ENCODE measurements around the gene DGKQ. TPM values are rescaled to one million over a fixed set of nuclear protein-coding genes. Genes with fewer than 3 reads are reported as not detected.

Gene DGKQ
- total RNA-seq, 1 experiment from 2014 or later = 12.2 TPM

DNA sequence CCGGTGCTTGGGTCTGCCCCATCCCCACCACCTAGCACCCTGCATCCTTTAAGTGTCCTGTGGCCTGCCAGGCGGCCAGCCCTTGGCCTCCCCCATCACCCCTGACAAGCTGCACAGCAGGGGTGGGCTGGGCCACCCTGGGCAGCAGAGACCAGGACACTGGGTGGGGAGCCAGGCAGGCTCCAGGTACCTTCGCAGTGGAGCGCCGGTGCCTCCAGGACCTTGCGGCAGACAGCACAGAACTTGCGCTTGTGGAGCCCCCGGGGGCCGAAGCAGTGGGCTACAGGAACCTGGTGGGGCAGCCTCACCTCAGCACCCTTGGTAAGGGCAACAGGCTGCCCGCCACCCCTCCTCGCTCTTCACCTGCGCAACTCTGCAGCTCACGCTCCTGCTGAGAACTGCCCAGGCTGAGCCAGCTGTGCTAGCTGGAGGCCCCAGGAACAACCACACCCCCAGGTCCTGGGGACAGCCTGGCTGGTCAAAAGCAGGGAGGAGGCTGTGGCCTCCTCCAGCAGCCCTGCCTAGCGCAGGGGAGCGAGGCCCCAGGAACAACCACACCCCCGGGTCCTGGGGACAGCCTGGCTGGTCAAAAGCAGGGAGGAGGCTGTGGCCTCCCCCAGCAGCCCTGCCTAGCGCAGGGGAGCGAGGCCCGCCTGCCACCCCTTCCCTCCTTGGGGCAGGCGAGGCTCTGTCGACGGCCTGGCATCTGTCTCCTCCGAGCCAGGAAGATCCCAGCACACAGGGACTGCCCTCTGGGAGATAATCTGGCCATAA is 4.6 kb downstream of the DGKQ start:
- ATAC-seq (no peak), DNase-seq (ENCODE audit: low read depth, low spot score) (no peak)
- Histone ChIP-seq H3K27ac (ENCODE audit: low read length) (no peak overlapping the region), H3K27me3 (ENCODE audit: control insufficient read depth, insufficient read depth, low read length) (no peaks in the 10 kb centered on the region), H3K4me1 (ENCODE audit: control insufficient read depth, insufficient read depth, low read length) (peaks cover 6% of the 10 kb centered on the region; the same call in 1 of the 2 replicates), H3K36me3 (ENCODE audit: control insufficient read depth, insufficient read depth, low read length) (no peaks in the 10 kb centered on the region), H3K9me3 (ENCODE audit: control insufficient read depth, insufficient read depth, low read depth, low read length) (no peaks in the 10 kb centered on the region), H3K4me3 (ENCODE audit: low read depth in 2 of 2, low read length in 2 of 2) (no peak overlapping the region)
- no peak for TF ChIP-seq POLR2AphosphoS5 (IDR thresholded peaks at IDR 0.05; ENCODE audit: low read depth, low read length)
- TF ChIP-seq TCF7L2 (IDR thresholded peaks at IDR 0.05; ENCODE audit: low read depth, low read length) = no peak
- TF ChIP-seq, protein P1, sequence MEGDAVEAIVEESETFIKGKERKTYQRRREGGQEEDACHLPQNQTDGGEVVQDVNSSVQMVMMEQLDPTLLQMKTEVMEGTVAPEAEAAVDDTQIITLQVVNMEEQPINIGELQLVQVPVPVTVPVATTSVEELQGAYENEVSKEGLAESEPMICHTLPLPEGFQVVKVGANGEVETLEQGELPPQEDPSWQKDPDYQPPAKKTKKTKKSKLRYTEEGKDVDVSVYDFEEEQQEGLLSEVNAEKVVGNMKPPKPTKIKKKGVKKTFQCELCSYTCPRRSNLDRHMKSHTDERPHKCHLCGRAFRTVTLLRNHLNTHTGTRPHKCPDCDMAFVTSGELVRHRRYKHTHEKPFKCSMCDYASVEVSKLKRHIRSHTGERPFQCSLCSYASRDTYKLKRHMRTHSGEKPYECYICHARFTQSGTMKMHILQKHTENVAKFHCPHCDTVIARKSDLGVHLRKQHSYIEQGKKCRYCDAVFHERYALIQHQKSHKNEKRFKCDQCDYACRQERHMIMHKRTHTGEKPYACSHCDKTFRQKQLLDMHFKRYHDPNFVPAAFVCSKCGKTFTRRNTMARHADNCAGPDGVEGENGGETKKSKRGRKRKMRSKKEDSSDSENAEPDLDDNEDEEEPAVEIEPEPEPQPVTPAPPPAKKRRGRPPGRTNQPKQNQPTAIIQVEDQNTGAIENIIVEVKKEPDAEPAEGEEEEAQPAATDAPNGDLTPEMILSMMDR (IDR thresholded peaks at IDR 0.05) = no peak
- TF ChIP-seq, protein P2, sequence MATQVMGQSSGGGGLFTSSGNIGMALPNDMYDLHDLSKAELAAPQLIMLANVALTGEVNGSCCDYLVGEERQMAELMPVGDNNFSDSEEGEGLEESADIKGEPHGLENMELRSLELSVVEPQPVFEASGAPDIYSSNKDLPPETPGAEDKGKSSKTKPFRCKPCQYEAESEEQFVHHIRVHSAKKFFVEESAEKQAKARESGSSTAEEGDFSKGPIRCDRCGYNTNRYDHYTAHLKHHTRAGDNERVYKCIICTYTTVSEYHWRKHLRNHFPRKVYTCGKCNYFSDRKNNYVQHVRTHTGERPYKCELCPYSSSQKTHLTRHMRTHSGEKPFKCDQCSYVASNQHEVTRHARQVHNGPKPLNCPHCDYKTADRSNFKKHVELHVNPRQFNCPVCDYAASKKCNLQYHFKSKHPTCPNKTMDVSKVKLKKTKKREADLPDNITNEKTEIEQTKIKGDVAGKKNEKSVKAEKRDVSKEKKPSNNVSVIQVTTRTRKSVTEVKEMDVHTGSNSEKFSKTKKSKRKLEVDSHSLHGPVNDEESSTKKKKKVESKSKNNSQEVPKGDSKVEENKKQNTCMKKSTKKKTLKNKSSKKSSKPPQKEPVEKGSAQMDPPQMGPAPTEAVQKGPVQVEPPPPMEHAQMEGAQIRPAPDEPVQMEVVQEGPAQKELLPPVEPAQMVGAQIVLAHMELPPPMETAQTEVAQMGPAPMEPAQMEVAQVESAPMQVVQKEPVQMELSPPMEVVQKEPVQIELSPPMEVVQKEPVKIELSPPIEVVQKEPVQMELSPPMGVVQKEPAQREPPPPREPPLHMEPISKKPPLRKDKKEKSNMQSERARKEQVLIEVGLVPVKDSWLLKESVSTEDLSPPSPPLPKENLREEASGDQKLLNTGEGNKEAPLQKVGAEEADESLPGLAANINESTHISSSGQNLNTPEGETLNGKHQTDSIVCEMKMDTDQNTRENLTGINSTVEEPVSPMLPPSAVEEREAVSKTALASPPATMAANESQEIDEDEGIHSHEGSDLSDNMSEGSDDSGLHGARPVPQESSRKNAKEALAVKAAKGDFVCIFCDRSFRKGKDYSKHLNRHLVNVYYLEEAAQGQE (IDR thresholded peaks at IDR 0.05; ENCODE audit: insufficient read depth in 1 of 2, low read depth in 2 of 2, low read length in 1 of 2) = no peak
- TF ChIP-seq SIN3A (IDR thresholded peaks at IDR 0.05; ENCODE audit: borderline replicate concordance, insufficient read depth, low read depth, low read length) = no peak
- CTCF ChIA-PET = no interaction called here
- POLR2A ChIA-PET = no interaction called here
- BruUV-seq (replicated peaks) = no TSS peak
- in situ Hi-C loops (cut with HindIII; ENCODE audit: low pct_unique_long_range_greater_than_20kb, low sequenced_read_pairs) (no loop called here), intact Hi-C loops (cut with micrococcal nuclease; ENCODE audit: unreplicated experiment) (no loop called here)

DNA sequence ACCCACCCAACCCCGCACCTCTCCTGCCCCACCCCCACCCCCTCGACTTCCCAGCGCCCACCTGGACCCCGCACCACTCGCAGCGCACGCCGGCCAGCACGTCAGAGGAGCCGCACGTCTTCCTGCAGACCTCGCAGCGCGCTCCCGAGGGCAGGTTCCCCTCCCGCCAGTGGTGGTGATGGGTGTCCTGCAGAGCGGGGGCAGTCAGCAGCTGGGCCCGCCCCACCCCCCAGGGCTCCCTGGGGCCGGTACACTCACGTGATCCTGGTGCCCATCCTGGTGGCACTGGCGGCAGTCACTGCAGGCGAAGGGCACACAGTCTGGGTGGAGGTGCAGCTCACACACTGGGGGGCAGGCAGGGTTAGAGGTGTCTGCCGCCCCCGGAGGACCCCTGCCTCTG is 5.1 kb downstream of the DGKQ start:
- CTCF ChIA-PET = no interaction called here
- Histone ChIP-seq H3K27ac (ENCODE audit: low read length) (no peak overlapping the region), H3K4me3 (ENCODE audit: low read depth in 2 of 2, low read length in 2 of 2) (no peak overlapping the region), H3K27me3 (ENCODE audit: control insufficient read depth, insufficient read depth, low read length) (no peaks in the 10 kb centered on the region), H3K4me1 (ENCODE audit: control insufficient read depth, insufficient read depth, low read length) (peaks cover 6% of the 10 kb centered on the region; the same call in 1 of the 2 replicates), H3K9me3 (ENCODE audit: control insufficient read depth, insufficient read depth, low read depth, low read length) (no peaks in the 10 kb centered on the region), H3K36me3 (ENCODE audit: control insufficient read depth, insufficient read depth, low read length) (no peaks in the 10 kb centered on the region)
- TF ChIP-seq SIN3A (IDR thresholded peaks at IDR 0.05; ENCODE audit: borderline replicate concordance, insufficient read depth, low read depth, low read length) (no peak), TCF7L2 (IDR thresholded peaks at IDR 0.05; ENCODE audit: low read depth, low read length) (no peak), POLR2AphosphoS5 (IDR thresholded peaks at IDR 0.05; ENCODE audit: low read depth, low read length) (no peak)
- TF ChIP-seq, protein P1 (IDR thresholded peaks at IDR 0.05) = no peak
- TF ChIP-seq, protein P2 (IDR thresholded peaks at IDR 0.05; ENCODE audit: insufficient read depth in 1 of 2, low read depth in 2 of 2, low read length in 1 of 2) = no peak
- no peak for DNase-seq (ENCODE audit: low read depth, low spot score)
- no peak for ATAC-seq
- POLR2A ChIA-PET = no interaction called here
- in situ Hi-C loops (cut with HindIII; ENCODE audit: low pct_unique_long_range_greater_than_20kb, low sequenced_read_pairs) = no loop called here
- intact Hi-C loops (cut with micrococcal nuclease; ENCODE audit: unreplicated experiment) = no loop called here
- no TSS peak for BruUV-seq (replicated peaks)
